Measurements from ENCODE around the gene NUDT21. TPM values are rescaled to one million over a fixed set of nuclear protein-coding genes. Genes with fewer than 3 reads are reported as not detected.
"Not testable (repeated sequence)": the region's sequence is repeated elsewhere in the genome, so short reads cannot be mapped to it uniquely, and the experiment has no call there.

The NUDT21 gene
- total RNA-seq, 1 experiment from 2014 or later, result 404 TPM

DNA sequence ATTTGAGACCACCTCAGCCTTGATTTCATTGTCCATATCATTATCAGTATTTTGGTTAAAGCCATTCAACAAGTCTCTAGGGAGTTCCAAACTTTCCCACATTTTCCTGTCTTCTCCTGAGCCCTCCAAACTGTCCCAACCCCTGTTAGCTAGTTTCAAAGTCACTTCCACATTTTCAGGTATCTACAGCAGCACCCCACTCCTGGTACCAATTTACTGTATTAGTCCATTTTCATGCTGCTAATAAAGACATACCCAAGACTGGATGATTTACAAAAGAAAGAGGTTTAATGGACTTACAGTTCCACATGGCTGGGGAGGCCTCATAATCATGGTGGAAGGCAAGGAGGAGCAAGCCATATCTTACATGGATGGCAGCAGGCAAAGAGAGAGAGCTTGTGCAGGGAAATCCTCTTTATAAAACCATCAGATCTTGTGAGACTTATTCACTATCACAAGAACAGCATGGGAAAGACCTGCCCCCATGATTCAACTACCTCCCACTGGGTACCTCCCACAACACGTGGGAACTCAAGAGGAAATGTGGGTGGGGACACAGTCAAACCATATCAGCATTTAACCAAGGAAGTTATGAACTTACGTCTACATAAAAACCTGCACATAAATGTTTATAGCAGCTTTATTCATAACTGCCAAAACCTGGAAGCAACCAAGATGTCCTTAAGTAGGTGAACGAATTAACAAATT is 70.2 kb downstream of the NUDT21 start:
- DNase-seq (ENCODE audit: low read depth), result not testable (repeated sequence)

Other genes starting within 250 kb of the NUDT21 start
- 113 and 117 TPM in 2 replicates for gene AMFR, start 25.8 kb downstream of the NUDT21 start, total RNA-seq (2014; rRNA removed; shearing (Covaris generic))
- gene OGFOD1, start 222 bp upstream of the NUDT21 start, total RNA-seq (2014; rRNA removed; shearing (Covaris generic)), result 99.0 and 121 TPM in 2 replicates
- 18.9 and 23.3 TPM in 2 replicates for gene BBS2, start 68.7 kb upstream of the NUDT21 start, total RNA-seq (2014; rRNA removed; shearing (Covaris generic))
- not detected in 2 replicates for gene MT4, start 113.7 kb upstream of the NUDT21 start, total RNA-seq (2014; rRNA removed; shearing (Covaris generic))
- gene MT3, start 138.2 kb upstream of the NUDT21 start, total RNA-seq (2014; rRNA removed; shearing (Covaris generic)), result not detected in 2 replicates
- gene MT2A, start 157.3 kb upstream of the NUDT21 start, total RNA-seq (2014; rRNA removed; shearing (Covaris generic)), result 881 and 1,822 TPM in 2 replicates
- 533 and 612 TPM in 2 replicates for gene MT1E, start 174.4 kb upstream of the NUDT21 start, total RNA-seq (2014; rRNA removed; shearing (Covaris generic))
- not detected in 2 replicates for gene MT1M, start 181.3 kb upstream of the NUDT21 start, total RNA-seq (2014; rRNA removed; shearing (Covaris generic))
- not detected in 2 replicates for gene MT1A, start 187.3 kb upstream of the NUDT21 start, total RNA-seq (2014; rRNA removed; shearing (Covaris generic))
- not detected in 2 replicates for gene MT1B, start 200.6 kb upstream of the NUDT21 start, total RNA-seq (2014; rRNA removed; shearing (Covaris generic))
- gene MT1F, start 206.6 kb upstream of the NUDT21 start, total RNA-seq (2014; rRNA removed; shearing (Covaris generic)), result not detected in 2 replicates
- gene MT1G, start 216.7 kb upstream of the NUDT21 start, total RNA-seq (2014; rRNA removed; shearing (Covaris generic)), result 0.33 and 1.4 TPM in 2 replicates
- not detected in 2 replicates for gene MT1H, start 218.5 kb upstream of the NUDT21 start, total RNA-seq (2014; rRNA removed; shearing (Covaris generic))
- 100 and 148 TPM in 2 replicates for gene MT1X, start 231.1 kb upstream of the NUDT21 start, total RNA-seq (2014; rRNA removed; shearing (Covaris generic))